AG04450 (cell line): Measurements from ENCODE around the gene APH1A. TPM values are rescaled to one million over a fixed set of nuclear protein-coding genes. Genes with fewer than 3 reads are reported as not detected.
"Not testable (repeated sequence)": the region's sequence is repeated elsewhere in the genome, so short reads cannot be mapped to it uniquely, and the experiment has no call there.

Experiments used
- CTCF ChIA-PET: fragments of 300-600, 350-600 bp; formaldehyde crosslinking; extraction: SDS; loops from one replicate; lab custom pipeline; 2022; ENCODE audit warnings: antibody characterized with exemption, inconsistent platforms; lab: Charles Lee
- POLR2A ChIA-PET: fragments of 350-600 bp; formaldehyde crosslinking; extraction: SDS; loops from one replicate; lab custom pipeline; 2021; ENCODE audit warnings: antibody characterized with exemption, inconsistent platforms; lab: Yijun Ruan, JAX
- DNase-seq: peaks from one replicate; pipeline ENCODE4 v3.0.0-alpha.2; 2011; ENCODE audit warnings: low read depth, low spot score
- H3K27ac ChIP-seq: one replicate; pipeline ENCODE4 v1.5.1; 2012; ENCODE audit warnings: low read depth, low read length, control low read depth
- H3K27me3 ChIP-seq: one replicate; pipeline ENCODE4 v1.6.0; 2012; ENCODE audit warnings: low read length; ENCODE audit not compliant: control insufficient read depth, insufficient read depth
- H3K4me3 ChIP-seq: 2 replicates; pipeline ENCODE4 v1.5.1; 2011; ENCODE audit warnings: mild to moderate bottlenecking, low read depth, low read length, control low read depth
- H3K9me3 ChIP-seq: 2 replicates; pipeline ENCODE4 v1.5.1; 2012; ENCODE audit warnings: low read length; ENCODE audit not compliant: control insufficient read depth, insufficient read depth
- polyA plus RNA-seq: library from polyadenylated mRNA; depleted of rRNA; stranded (reverse); fragments of >200 nt; gene quantifications from 2 replicates; pipeline ENCODE4 v1.2.3, GENCODE V29; 2011
- TF ChIP-seq, protein P1 (sequence below): IDR thresholded peaks from 2 replicates; pipeline ENCODE4 v1.5.1; 2011; ENCODE audit warnings: low read depth, low read length, control low read depth, inconsistent platforms

APH1A gene
- polyA plus RNA-seq, 1 experiment, result 121 TPM

DNA sequence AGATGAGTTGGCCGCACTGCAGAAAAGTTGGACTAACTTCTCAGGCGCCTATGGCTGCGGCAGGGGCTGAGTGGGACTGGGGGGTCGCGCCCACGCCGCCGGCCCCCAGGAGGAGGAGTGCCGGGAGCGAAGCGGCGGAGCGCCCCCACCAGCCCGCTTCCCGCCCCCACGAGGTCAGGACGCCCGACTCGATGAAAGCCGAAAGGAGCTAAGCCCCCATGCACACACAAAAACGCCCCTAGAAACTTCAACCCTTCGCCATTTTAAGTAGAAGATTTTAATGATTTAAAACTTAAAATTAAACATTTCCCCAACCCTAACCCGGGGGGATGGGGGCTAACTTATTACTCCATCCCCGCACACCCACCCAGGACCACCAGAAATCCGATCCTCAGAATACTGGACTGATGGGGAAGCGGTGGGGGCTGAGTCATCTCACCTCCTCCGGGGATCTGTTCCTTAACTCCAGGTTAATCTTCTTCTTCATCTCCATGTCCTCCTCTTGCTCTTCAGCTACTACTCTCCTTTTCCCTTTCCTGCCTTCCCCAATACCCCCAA lies 33.4 kb downstream of the APH1A start:
- POLR2A ChIA-PET, result interaction anchor here (0.8 kb wide), 1 partner anchor 23 kb away, joined by 3 read pairs; no protein-coding TSS in a partner anchor

DNA sequence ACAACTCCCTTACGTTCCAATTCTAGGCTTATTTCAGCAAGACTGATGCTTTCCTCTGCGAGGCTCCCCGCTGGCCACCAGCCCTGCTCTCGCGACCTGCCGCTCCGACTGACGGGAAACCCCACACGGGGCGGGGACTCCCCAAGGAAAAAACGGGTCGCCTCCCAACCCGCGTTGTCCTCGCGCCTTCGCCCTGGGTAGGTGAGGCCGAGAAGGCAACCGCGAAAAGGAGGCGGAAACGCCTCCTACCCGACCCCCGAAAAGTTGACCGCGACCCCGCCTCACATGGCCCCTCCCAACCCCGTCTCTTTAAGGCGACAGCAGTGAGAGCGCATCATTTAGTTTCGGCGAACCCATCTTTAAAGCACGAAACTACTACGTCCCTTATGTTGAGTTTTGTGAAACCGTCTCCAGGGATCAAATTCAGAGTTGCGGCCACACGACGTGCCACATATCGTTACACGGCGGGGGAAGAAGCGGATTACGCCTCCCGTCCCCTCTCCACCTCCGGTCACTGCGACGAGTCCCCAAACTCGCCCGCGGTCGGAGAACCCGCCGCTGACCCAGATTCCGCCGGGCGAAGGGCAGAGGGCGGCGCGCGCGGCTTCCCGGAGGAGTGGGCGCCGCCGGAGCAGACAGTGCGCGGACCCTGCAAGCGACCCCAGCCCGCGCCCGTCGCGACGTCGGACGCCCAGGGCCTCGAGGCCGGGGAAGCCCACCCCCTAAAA lies 34.1 kb downstream of the APH1A start:
- no peaks in the 10 kb centered on the region; the same call in 1 of the 2 replicates for H3K9me3 ChIP-seq
- H3K4me3 ChIP-seq, result peak overlapping the region; percentile 90
- H3K27ac ChIP-seq, result peak overlapping the region; percentile 75
- DNase-seq, result no peak
- no peaks in the 10 kb centered on the region for H3K27me3 ChIP-seq
- TF ChIP-seq, protein P1, sequence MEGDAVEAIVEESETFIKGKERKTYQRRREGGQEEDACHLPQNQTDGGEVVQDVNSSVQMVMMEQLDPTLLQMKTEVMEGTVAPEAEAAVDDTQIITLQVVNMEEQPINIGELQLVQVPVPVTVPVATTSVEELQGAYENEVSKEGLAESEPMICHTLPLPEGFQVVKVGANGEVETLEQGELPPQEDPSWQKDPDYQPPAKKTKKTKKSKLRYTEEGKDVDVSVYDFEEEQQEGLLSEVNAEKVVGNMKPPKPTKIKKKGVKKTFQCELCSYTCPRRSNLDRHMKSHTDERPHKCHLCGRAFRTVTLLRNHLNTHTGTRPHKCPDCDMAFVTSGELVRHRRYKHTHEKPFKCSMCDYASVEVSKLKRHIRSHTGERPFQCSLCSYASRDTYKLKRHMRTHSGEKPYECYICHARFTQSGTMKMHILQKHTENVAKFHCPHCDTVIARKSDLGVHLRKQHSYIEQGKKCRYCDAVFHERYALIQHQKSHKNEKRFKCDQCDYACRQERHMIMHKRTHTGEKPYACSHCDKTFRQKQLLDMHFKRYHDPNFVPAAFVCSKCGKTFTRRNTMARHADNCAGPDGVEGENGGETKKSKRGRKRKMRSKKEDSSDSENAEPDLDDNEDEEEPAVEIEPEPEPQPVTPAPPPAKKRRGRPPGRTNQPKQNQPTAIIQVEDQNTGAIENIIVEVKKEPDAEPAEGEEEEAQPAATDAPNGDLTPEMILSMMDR, result no peak
- CTCF ChIA-PET, result interaction anchor here (0.6 to 0.7 kb wide), 2 partner anchors 20 to 48 kb away, joined by 3 read pairs; no protein-coding TSS in a partner anchor
- POLR2A ChIA-PET, result interaction anchor here (0.8 to 1.0 kb wide), 2 partner anchors 23 to 162 kb away, joined by 3 to 4 read pairs; no protein-coding TSS in a partner anchor

More for the DNA sequence above, 33.4 kb downstream of the APH1A start:
- Histone ChIP-seq H3K9me3 (no peaks in the 10 kb centered on the region; the same call in 1 of the 2 replicates), H3K4me3 (peak overlapping the region; percentile 90), H3K27ac (peak overlapping the region; percentile 61), H3K27me3 (no peaks in the 10 kb centered on the region)
- TF ChIP-seq, protein P1, result no peak
- no peak for DNase-seq
- CTCF ChIA-PET, result interaction anchor here (0.8 kb wide), 1 partner anchor 13 kb away, joined by 3 read pairs; no protein-coding TSS in a partner anchor

DNA sequence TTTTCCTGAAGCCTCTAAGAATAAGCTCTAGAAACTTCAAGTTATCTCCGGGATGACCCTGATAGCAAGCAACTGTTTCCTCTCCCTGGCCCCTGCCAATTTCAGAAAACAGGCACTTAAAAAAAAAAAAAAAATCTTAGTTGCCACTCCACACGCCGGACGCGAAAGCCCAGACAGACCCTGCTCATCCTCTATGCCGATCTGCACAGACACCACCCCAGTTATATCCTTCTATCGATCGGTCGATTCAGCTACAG lies 34.6 kb downstream of the APH1A start:
- Histone ChIP-seq H3K4me3 (peak overlapping the region; percentile 90), H3K27me3 (no peaks in the 10 kb centered on the region), H3K9me3 (no peaks in the 10 kb centered on the region; the same call in 1 of the 2 replicates), H3K27ac (peak overlapping the region; percentile 75)
- ChIA-PET POLR2A (interaction anchor here (0.7 to 1.0 kb wide), 2 partner anchors 161 to 421 kb away, joined by 3 to 4 read pairs; no protein-coding TSS in a partner anchor), CTCF (interaction anchor here (0.6 to 1.1 kb wide), 3 partner anchors 19 to 47 kb away, joined by 3 read pairs; partner anchors contain the start of gene C1orf54)
- no peak for DNase-seq
- TF ChIP-seq, protein P1, result no peak

DNA sequence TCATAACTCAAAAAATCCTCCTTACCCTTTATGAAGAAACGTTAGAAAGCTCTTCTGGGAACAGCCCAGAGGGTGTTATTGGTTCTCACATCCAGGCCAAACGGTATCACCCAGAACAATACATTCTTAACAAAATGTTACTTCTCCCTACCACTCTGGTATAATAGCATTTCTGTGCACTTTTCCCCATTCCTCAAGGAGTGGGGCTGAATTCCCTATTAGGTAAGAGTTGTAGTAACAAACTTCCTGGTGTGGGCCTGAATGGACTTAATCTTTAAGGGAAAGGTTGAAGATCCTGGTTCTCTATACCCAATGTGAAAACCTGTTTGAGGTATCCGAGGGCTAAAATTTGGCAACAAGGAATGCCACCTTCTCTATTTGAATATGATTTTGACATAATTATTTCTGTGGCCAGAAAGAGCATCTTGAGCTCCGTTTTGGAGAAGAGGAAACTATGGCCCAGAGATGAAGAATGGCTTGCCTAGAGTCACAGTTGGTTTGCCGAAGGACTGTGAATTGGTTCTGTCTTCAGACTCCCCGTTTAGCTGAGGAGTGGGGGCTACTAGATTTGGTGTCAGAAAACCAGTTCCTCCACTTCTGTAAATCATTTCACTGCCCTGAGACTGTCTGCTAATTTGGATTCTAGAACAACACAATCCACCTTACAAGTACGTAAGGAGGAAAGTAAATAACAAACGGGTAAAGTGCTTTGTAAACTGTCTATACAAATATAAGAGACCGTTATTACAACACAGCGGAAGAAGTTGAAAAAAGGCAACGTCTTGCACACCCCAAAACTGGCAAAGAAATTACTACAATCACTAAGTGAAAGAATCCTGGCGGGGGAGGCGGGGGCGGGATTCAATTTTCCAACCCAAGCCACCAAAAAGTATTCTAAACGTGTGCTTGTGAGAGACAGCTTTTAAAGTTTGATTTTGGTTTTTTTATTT lies 35.2 kb downstream of the APH1A start:
- no peaks in the 10 kb centered on the region; the same call in 1 of the 2 replicates for H3K9me3 ChIP-seq
- POLR2A ChIA-PET, result interaction anchor here (0.7 to 1.0 kb wide), 3 partner anchors 72 to 422 kb away, joined by 3 to 8 read pairs (median 4); no protein-coding TSS in a partner anchor
- H3K27ac ChIP-seq, result peak overlapping the region; percentile 75
- CTCF ChIA-PET, result interaction anchor here (0.6 to 1.1 kb wide), 7 partner anchors 11 to 182 kb away, joined by 3 to 6 read pairs (median 3); partner anchors contain the start of gene C1orf54
- TF ChIP-seq, protein P1, result no peak
- DNase-seq, result no peak
- peak overlapping the region; percentile 90 for H3K4me3 ChIP-seq
- no peaks in the 10 kb centered on the region for H3K27me3 ChIP-seq

DNA sequence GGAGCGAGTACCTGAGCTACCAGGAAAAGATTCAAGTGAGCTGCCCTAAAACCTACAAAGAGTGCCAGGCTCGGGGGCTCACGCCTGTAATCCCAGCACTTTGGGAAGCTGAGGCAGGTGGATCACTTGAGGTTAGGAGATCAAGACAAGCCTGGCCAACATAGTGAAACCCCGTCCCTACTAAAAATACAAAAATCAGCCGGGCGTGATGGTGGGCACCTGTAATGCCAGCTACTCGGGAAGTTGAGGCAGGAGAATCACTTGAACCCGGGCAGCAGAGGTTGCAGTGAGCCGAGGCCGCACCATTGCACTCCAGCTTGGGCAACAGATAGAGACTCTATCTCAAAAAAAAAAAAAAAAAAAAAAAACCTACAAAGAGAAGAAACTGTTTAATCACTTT lies 35.9 kb downstream of the APH1A start:
- H3K9me3 ChIP-seq, H3K27me3 ChIP-seq, DNase-seq, H3K27ac ChIP-seq, H3K4me3 ChIP-seq: not testable (repeated sequence)
- POLR2A ChIA-PET, result interaction anchor here (0.6 to 0.7 kb wide), 2 partner anchors 71 to 110 kb away, joined by 5 to 8 read pairs; no protein-coding TSS in a partner anchor
- CTCF ChIA-PET, result interaction anchor here (0.6 to 1.1 kb wide), 5 partner anchors 10 to 182 kb away, joined by 3 to 6 read pairs (median 3); partner anchors contain the start of gene C1orf54

DNA sequence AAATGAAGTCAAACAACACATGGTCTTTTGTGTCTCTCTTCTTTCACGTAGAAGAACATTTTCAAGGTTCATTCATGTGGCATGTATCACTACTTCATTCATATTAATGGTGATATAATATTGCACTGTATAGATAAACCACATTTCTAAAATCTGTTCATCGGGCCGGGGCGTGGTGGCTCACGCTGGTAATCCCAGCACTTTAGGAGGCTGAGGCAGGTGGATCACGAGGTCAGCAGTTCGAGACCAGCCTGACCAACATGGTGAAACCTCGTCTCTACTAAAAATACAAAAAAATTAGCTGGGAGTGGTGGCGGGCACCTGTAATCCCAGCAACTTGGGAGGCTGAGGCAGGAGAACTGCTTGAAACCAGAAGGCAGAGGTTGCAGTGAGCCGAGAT lies 40.6 kb downstream of the APH1A start:
- H3K9me3 ChIP-seq, DNase-seq, H3K4me3 ChIP-seq, CTCF ChIA-PET, H3K27me3 ChIP-seq, H3K27ac ChIP-seq, POLR2A ChIA-PET: not testable (repeated sequence)
